Transverse colon (tissue), 4 donors: ENCODE data around the gene PPFIA1. TPM values are rescaled to one million over a fixed set of nuclear protein-coding genes. Genes with fewer than 3 reads are reported as not detected.

Experiments
- DNase-seq: peaks from one replicate; pipeline ENCODE4 v3.0.0-alpha.2; 2019
- H3K27ac ChIP-seq, 4 donors: fragments of 200-600 bp; sonication (generic); 2 replicates each; pipeline ENCODE4 v1.5.1; 2016 to 2018; ENCODE audit warnings: inconsistent platforms in 4 of 4
- H3K27me3 ChIP-seq: fragments of 200-600 bp; sonication (generic); 2 replicates; pipeline ENCODE4 v1.5.1; 2017; ENCODE audit warnings: inconsistent platforms
- H3K36me3 ChIP-seq, 4 donors: fragments of 200-600 bp; sonication (generic); 2 replicates each; pipeline ENCODE4 v1.5.1; 2017 to 2019; ENCODE audit warnings: inconsistent platforms in 4 of 4
- H3K4me1 ChIP-seq, 4 donors: fragments of 200-600 bp; sonication (generic); 2 replicates each; pipeline ENCODE4 v1.5.1; 2017 to 2020; ENCODE audit warnings: inconsistent platforms in 4 of 4
- H3K4me3 ChIP-seq, 4 donors: fragments of 200-600 bp; sonication (generic); 1 replicate in 1 of 4; 2 replicates in 3 of 4; pipeline versions ENCODE4 v1.5.1 to v1.6.1; 2017 to 2019; ENCODE audit warnings: inconsistent platforms in 4 of 4
- H3K9me3 ChIP-seq, 2 donors: fragments of 200-600 bp; sonication (generic); 2 replicates each; pipeline ENCODE4 v1.5.1; 2017 to 2019; ENCODE audit warnings: inconsistent platforms in 2 of 2
- CTCF ChIP-seq, 5 experiments: fragments of 200-600 bp in 3 of 5; fragments of 450-650 bp in 2 of 5; sonication (generic) in 3 of 5; IDR thresholded peaks; 1 replicate in 2 of 5; 2 replicates in 3 of 5; pipeline ENCODE4 v1.5.1; 2016 to 2017; ENCODE audit warnings: antibody characterized with exemption in 5 of 5, inconsistent platforms in 3 of 5, mild to moderate bottlenecking in 2 of 5, moderate library complexity in 1 of 5
- EP300 ChIP-seq: sonication (generic); formaldehyde crosslinking; IDR thresholded peaks from one replicate; pipeline ENCODE4 v1.6.1; 2017; ENCODE audit warnings: antibody characterized with exemption, low read depth
- POLR2A ChIP-seq: fragments of 450-650 bp; IDR thresholded peaks from one replicate; pipeline ENCODE4 v1.6.1; 2016; ENCODE audit warnings: antibody characterized with exemption, mild to moderate bottlenecking, moderate library complexity
- POLR2AphosphoS5 ChIP-seq, 3 donors: sonication (generic); formaldehyde crosslinking; IDR thresholded peaks; one replicate each; pipeline ENCODE4 v1.6.1; 2016; ENCODE audit warnings: antibody characterized with exemption in 3 of 3
- WGBS, 2 donors: methylation state at CpG; one replicate each; pipeline ENCODE4 v1.1.5; 2018; ENCODE audit warnings: low coverage in 1 of 2; 5-methylcytosine and 5-hydroxymethylcytosine counted together
- in situ Hi-C, 4 donors: fragments of 200-750 bp; cut with MboI; loops; one replicate each; pipeline versions ENCODE4 v1.15.0 to v1.15.1; 2017; ENCODE audit warnings: low sequenced_read_pairs in 3 of 4, low pct_ligation_motif_present in 1 of 4, low pct_unique_long_range_greater_than_20kb in 1 of 4
- intact Hi-C: fragments of 100-400 bp; cut with DNase I; formaldehyde crosslinking; loops from one replicate; pipeline ENCODE4 v1.15.1; 2023; ENCODE audit warnings: low total_unique reads
- total RNA-seq, 4 donors: library from RNA; depleted of rRNA; stranded (reverse); fragments of >200 nt; gene quantifications; one replicate each; pipeline ENCODE4 v1.1.0, GENCODE V29; 2016

PPFIA1 gene
- total RNA-seq, 4 donors from 2014 or later = 42.6 to 143 (median 72.8) TPM

- 61 to 68% methylated on average over 4 to 8 of the region's 8 CpGs for WGBS, 2 donors
- no peaks in the 10 kb centered on the region for H3K27me3 ChIP-seq
- intact Hi-C loops = no loop called here
Observed at GRCh38 chr11:70247042-70247709, 23.3 kb upstream of the PPFIA1 start.

GRCh38 chr11:70247710-70248072 lies 22.8 kb upstream of the PPFIA1 start:
- H3K27ac ChIP-seq = no peak overlapping the region
- H3K4me3 ChIP-seq = no peak overlapping the region
- no peaks in the 10 kb centered on the region for H3K36me3 ChIP-seq
- in situ Hi-C loops = no loop called here
- H3K9me3 ChIP-seq = no peaks in the 10 kb centered on the region
- intact Hi-C loops = no loop called here
- TF ChIP-seq POLR2A (no peak), EP300 (no peak), POLR2AphosphoS5 (IDR thresholded peaks at IDR 0.05) (no peak), CTCF (IDR thresholded peaks at IDR 0.05) (no peak)
- WGBS, 2 donors = 49% methylated on average over 4 of the region's 4 CpGs; no CpG with 5 or more reads in 1 of the 2 donors
- H3K4me1 ChIP-seq = no peaks in the 10 kb centered on the region
- no peak for DNase-seq
- no peaks in the 10 kb centered on the region for H3K27me3 ChIP-seq

More at GRCh38 chr11:70247042-70247709, 23.3 kb upstream of the PPFIA1 start:
- Histone ChIP-seq H3K9me3 (no peaks in the 10 kb centered on the region), H3K27ac (no peak overlapping the region), H3K4me1 (no peaks in the 10 kb centered on the region), H3K4me3 (no peak overlapping the region), H3K36me3 (no peaks in the 10 kb centered on the region)
- DNase-seq = no peak
- no peak for TF ChIP-seq CTCF (IDR thresholded peaks at IDR 0.05)
- no peak for TF ChIP-seq EP300
- no peak for TF ChIP-seq POLR2A
- TF ChIP-seq POLR2AphosphoS5 (IDR thresholded peaks at IDR 0.05) = no peak
- in situ Hi-C loops = no loop called here

- WGBS, 2 donors = 70% methylated on average over 16 of the region's 16 CpGs; no CpG with 5 or more reads in 1 of the 2 donors
- Histone ChIP-seq H3K4me3 (no peak overlapping the region), H3K4me1 (no peaks in the 10 kb centered on the region), H3K27me3 (no peaks in the 10 kb centered on the region), H3K27ac (no peak overlapping the region), H3K9me3 (no peaks in the 10 kb centered on the region), H3K36me3 (no peaks in the 10 kb centered on the region)
- TF ChIP-seq POLR2AphosphoS5 (IDR thresholded peaks at IDR 0.05) (no peak), CTCF (IDR thresholded peaks at IDR 0.05) (no peak), EP300 (no peak), POLR2A (no peak)
- in situ Hi-C loops = no loop called here
- intact Hi-C loops = no loop called here
- DNase-seq = no peak
Observed at GRCh38 chr11:70250876-70251658, 19.4 kb upstream of the PPFIA1 start.

- Histone ChIP-seq H3K36me3 (no peaks in the 10 kb centered on the region), H3K4me3 (no peak overlapping the region), H3K27me3 (no peaks in the 10 kb centered on the region), H3K9me3 (no peaks in the 10 kb centered on the region), H3K4me1 (no peaks in the 10 kb centered on the region), H3K27ac (no peak overlapping the region)
- in situ Hi-C loops = no loop called here
- DNase-seq = no peak
- 89% methylated on average over 21 of the region's 21 CpGs; no CpG with 5 or more reads in 1 of the 2 donors for WGBS, 2 donors
- intact Hi-C loops = no loop called here
- TF ChIP-seq CTCF (IDR thresholded peaks at IDR 0.05) (no peak), POLR2A (no peak), EP300 (no peak), POLR2AphosphoS5 (IDR thresholded peaks at IDR 0.05) (no peak)
Observed at GRCh38 chr11:70251659-70252321, 18.7 kb upstream of the PPFIA1 start.
